ENCODE results near the gene DENND2D.

GRCh38 chr1:111203681-111204200 lies 3.3 kb upstream of the DENND2D start:
- TF ChIP-seq ZNF232 (CRISPR knock-in tag; IDR thresholded peaks at IDR 0.05) (no peak), MCM7 (IDR thresholded peaks at IDR 0.05) (no peak), ZNF764 (CRISPR knock-in tag; IDR thresholded peaks at IDR 0.05; ENCODE audit: low read depth) (no peak), RAD21 (CRISPR knock-in tag; conservative IDR thresholded peaks at IDR 0.05 in 1 of 2, IDR thresholded peaks at IDR 0.05 in 1 of 2) (no peak), PCBP2 (IDR thresholded peaks at IDR 0.05; ENCODE audit: low read depth, low read length, poor library complexity, severe bottlenecking) (no peak), CEBPG (CRISPR knock-in tag; IDR thresholded peaks at IDR 0.05) (no peak), CEBPG (tag; conservative IDR thresholded peaks at IDR 0.05 in 1 of 2, IDR thresholded peaks at IDR 0.05 in 1 of 2) (no peak)

Measured in K562 (cell line).